Measurements from ENCODE around the gene NTM. TPM values are rescaled to one million over a fixed set of nuclear protein-coding genes. Genes with fewer than 3 reads are reported as not detected.

NTM gene
- total RNA-seq, 1 experiment from 2014 or later: 9.9 TPM

DNA sequence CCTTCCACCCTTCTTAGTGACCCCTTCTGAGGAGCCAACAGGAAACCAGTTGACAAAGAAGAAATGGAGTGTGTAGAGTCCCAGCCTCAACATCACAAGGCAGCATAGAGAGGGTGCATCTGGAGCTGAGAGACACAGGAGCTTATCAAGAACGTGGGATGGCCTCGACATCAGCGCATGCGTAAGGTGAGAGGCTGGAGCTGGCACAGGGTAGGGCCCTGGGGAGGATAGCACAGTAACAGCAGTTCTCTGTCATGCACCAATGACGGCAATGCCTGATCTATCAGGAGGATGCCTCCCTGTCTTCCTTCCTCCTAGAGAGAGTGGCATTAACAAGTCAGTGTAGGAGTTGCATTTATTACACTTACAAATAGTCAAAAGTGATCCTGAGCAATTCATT, 426.1 kb downstream of the NTM start:
- TF ChIP-seq, protein P1, sequence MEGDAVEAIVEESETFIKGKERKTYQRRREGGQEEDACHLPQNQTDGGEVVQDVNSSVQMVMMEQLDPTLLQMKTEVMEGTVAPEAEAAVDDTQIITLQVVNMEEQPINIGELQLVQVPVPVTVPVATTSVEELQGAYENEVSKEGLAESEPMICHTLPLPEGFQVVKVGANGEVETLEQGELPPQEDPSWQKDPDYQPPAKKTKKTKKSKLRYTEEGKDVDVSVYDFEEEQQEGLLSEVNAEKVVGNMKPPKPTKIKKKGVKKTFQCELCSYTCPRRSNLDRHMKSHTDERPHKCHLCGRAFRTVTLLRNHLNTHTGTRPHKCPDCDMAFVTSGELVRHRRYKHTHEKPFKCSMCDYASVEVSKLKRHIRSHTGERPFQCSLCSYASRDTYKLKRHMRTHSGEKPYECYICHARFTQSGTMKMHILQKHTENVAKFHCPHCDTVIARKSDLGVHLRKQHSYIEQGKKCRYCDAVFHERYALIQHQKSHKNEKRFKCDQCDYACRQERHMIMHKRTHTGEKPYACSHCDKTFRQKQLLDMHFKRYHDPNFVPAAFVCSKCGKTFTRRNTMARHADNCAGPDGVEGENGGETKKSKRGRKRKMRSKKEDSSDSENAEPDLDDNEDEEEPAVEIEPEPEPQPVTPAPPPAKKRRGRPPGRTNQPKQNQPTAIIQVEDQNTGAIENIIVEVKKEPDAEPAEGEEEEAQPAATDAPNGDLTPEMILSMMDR (conservative IDR thresholded peaks at IDR 0.05): no peak
- peaks cover 23 to 25% of the 10 kb centered on the region in 2 experiments for H3K4me1 Mint-ChIP-seq
- no CpG with 5 or more reads among the region's 5 CpGs for WGBS (ENCODE audit: extremely low coverage, insufficient read length, low lambda C conversion rate)
- H2AK5ac ChIP-seq (ENCODE audit: insufficient read length, low read length): no peak overlapping the region
- H2BK15ac ChIP-seq (ENCODE audit: low read depth, low read length): no peak overlapping the region
- H2BK12ac ChIP-seq (ENCODE audit: insufficient read length, low read depth, low read length): no peak overlapping the region
- H3K79me2 ChIP-seq (ENCODE audit: insufficient read depth, low read length): no peaks in the 10 kb centered on the region
- H3K4me1 ChIP-seq (ENCODE audit: insufficient read depth, low read length): peaks cover 3% of the 10 kb centered on the region; the same call in 1 of the 2 replicates
- no peak overlapping the region for H4K91ac ChIP-seq (ENCODE audit: insufficient read length, low read depth, low read length)
- no peak overlapping the region for H3K4ac ChIP-seq (ENCODE audit: low read depth, low read length)
- no peak overlapping the region for H3K27ac Mint-ChIP-seq
- no peak overlapping the region for H3K9ac ChIP-seq (ENCODE audit: extremely low read depth, insufficient read length, low read length)
- H3K4me2 ChIP-seq (ENCODE audit: insufficient read depth, insufficient read length, low read length): no peak overlapping the region
- H3K23ac ChIP-seq (ENCODE audit: insufficient read length, low read depth, low read length): no peak overlapping the region
- no peaks in the 10 kb centered on the region for H3K27me3 ChIP-seq (ENCODE audit: insufficient read depth, low read length)
- H3K9me3 ChIP-seq (ENCODE audit: control insufficient read depth, low read depth, low read length): no peaks in the 10 kb centered on the region
- H3K18ac ChIP-seq (ENCODE audit: insufficient read length, low read depth, low read length): no peak overlapping the region
- no peaks in the 10 kb centered on the region for H3K79me1 ChIP-seq (ENCODE audit: insufficient read depth, low read depth, low read length, poor library complexity, severe bottlenecking)
- no peak overlapping the region for H2BK5ac ChIP-seq (ENCODE audit: insufficient read length, low read length)
- H2AFZ ChIP-seq (ENCODE audit: low read length): no peak overlapping the region
- H3K36me3 Mint-ChIP-seq (ENCODE audit: insufficient read depth in 1 of 3, low read depth in 3 of 3): no peaks in the 10 kb centered on the region
- H4K8ac ChIP-seq (replicated peaks; ENCODE audit: insufficient read length, low read depth, low read length): no peak overlapping the region
- no peak overlapping the region for H2BK20ac ChIP-seq (ENCODE audit: low read depth, low read length, poor library complexity, severe bottlenecking)
- no peak overlapping the region for H2BK120ac ChIP-seq (ENCODE audit: low read depth, low read length, poor library complexity, severe bottlenecking)
- H4K20me1 ChIP-seq (ENCODE audit: control insufficient read depth, insufficient read depth, insufficient read length): no peaks in the 10 kb centered on the region
- no peak overlapping the region for H3T11ph ChIP-seq (ENCODE audit: low read length)
- no peaks in the 10 kb centered on the region for H3K23me2 ChIP-seq (ENCODE audit: insufficient read length, low read depth, low read length, poor library complexity, severe bottlenecking)
- no peak overlapping the region for H3K14ac ChIP-seq (ENCODE audit: insufficient read depth, low read length)
- H4K5ac ChIP-seq (ENCODE audit: insufficient read length, low read depth, low read length): no peak overlapping the region
- no peak overlapping the region for H3K56ac ChIP-seq (ENCODE audit: insufficient read length, low read depth, low read length)
- H3K9me3 Mint-ChIP-seq: no peaks in the 10 kb centered on the region
- DNase-seq: no peak
- H3K27ac ChIP-seq (ENCODE audit: insufficient read length, low read depth, low read length): no peak overlapping the region
- no peak overlapping the region for H3K4me3 Mint-ChIP-seq
- peaks cover 2% of the 10 kb centered on the region for H3K27me3 Mint-ChIP-seq (ENCODE audit: low read depth)
